Stimulated activated CD8-positive, alpha-beta memory T cell treated with anti-CD3 and anti-CD28 coated beads, Interleukin-15, amount 100 ng/mL, for 1 hour (primary cell): ENCODE data around the gene PLCG1.

Experiments used
- DNase-seq: peaks from one replicate; pipeline ENCODE4 v3.0.0-alpha.2; 2020; ENCODE audit warnings: low read depth

PLCG1 gene

DNA sequence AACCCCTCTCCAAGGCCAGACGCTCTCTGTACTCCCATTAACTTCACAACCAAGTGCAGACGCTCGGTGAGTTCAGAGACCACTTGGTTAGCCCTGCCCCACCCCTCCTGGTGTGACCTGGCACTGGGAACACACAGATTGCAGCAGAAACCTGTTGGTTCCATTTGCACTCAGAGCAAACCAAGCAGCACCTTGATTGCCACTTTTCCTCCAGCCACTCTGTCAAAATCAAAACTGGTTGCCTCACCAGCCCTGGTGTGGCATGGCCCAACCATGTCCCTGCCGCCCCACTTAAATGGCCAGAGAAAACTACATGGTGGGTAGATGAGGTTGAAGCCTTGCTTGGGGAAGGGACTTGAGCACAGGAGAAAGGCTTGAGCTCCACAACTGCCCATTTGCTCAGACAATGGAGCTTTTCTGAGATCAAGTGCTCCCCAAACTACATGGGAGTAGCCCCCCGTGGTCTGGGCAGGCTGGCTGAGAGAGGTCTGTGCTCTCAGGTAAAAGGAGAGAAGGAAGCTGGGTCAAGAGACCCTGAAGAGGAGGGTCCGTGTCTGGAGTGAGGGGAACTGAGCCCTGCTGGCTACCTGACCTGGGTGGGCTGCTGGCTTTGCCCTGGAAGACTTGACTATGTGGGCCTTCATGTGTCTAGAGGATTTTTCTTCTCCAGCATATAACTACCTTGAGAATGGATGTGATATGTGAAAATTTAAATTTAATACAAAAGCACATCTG lies 43.4 kb downstream of the PLCG1 start:
- no peak for DNase-seq

- no peak for DNase-seq
Measured at GRCh38 chr20:41181567-41181966, 44.2 kb downstream of the PLCG1 start.

DNA sequence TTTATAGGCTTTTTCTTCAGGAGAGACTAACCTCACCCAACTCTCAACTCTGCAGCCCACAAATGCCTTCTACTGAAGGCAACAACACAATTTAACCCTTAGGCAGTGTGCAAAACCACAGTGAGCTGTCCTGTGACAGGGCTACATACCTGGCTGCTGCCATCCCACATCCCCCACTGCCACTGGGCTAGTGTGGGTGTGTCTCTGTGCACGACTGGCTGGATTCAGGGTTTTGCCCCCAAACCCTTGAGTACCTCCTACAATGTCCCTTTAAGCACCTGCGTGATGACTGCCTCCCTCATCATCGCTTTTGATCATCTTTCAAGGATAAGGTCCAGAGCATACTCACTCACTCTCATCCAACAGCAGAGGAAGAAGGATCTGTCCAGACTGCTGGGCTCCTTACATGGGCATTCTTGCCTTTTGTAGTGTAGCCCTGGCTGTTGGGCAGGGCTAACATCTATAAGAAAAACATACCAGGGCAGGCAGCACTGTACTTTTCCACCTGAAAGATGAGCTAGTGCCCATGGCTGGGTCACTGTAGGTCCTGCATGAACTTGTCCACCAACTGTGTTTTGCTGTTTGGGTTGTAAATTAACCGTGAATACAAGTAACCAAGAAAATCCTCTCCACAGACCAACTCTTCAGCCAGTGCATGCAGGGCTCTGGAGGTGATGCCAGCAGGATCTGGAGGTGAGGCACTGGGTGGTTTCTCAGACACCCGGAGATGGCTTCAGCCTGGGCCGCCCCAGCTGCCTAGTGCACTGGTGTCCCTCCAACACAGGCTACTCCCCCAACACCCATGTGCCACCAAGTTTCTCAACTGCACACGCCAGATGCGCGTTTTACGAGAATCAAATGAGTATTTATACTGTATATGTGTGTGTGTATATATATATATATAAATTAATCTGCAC lies 45.2 kb downstream of the PLCG1 start:
- DNase-seq = no peak

DNA sequence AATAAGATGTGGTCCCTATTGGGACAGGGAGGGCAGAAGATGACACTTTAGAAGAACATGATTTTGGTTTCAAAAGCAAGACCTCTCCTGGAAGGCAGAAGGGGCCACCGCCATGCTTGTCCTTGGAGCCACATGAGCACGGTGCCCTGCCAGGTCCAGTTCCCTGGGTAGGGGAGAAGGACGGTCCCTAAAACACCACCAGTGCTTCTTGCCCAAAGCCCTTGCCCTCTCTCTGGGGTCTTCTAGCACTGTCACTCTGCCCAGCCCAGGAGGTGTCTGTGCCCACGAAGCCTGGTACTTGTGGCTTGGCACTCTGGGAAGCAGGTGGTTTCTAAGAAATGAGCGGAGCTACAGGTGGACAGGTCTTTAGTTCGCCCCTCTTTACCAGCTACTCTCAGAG lies 46.0 kb downstream of the PLCG1 start:
- DNase-seq = no peak

- no peak for DNase-seq
Measured at GRCh38 chr20:41183831-41184230, 46.5 kb downstream of the PLCG1 start.

DNA sequence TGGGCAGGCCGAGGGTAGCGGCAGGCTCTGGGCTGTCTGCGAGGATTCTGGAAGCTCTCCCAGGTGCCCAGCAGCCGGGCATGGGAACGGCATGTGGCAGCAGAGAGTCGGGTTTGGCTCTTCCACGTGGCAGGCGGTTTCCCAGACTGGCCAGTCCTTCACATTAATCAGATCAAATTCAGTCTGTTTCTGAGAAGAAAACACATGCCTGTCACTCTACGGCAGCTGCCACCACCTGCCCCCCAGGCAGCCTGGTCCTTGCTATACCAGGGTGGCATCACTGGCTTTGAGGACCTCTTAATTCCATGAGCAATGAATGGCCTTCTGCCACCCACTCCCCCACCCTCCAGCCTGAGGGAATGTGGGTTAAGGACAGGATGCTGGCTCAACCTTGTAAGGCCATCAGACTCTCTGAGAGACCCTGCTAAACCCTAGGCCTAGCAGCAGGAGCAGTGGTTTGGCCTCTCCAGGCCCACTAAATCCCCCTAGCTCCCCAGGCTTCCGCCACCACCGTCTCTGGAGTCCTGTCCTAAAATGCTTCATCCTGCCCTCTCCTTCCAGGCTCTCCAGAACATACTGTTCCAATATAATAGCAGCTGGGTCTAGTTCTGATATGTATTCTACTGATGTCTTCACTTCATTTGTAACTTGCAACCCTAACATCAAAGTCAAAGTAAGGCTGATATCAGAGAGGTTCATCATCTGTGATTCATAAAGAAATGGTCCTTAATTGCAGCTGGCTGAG lies 47.8 kb downstream of the PLCG1 start:
- DNase-seq = no peak

GRCh38 chr20:41187668-41188067 lies 50.3 kb downstream of the PLCG1 start:
- DNase-seq = no peak

GRCh38 chr20:41191562-41192500 lies 54.5 kb downstream of the PLCG1 start:
- no peak for DNase-seq

GRCh38 chr20:41192575-41192974 lies 55.2 kb downstream of the PLCG1 start:
- no peak for DNase-seq

GRCh38 chr20:41196653-41197225 lies 59.4 kb downstream of the PLCG1 start:
- no peak for DNase-seq

- DNase-seq = no peak
Measured at GRCh38 chr20:41198443-41198842, 61.1 kb downstream of the PLCG1 start.

DNA sequence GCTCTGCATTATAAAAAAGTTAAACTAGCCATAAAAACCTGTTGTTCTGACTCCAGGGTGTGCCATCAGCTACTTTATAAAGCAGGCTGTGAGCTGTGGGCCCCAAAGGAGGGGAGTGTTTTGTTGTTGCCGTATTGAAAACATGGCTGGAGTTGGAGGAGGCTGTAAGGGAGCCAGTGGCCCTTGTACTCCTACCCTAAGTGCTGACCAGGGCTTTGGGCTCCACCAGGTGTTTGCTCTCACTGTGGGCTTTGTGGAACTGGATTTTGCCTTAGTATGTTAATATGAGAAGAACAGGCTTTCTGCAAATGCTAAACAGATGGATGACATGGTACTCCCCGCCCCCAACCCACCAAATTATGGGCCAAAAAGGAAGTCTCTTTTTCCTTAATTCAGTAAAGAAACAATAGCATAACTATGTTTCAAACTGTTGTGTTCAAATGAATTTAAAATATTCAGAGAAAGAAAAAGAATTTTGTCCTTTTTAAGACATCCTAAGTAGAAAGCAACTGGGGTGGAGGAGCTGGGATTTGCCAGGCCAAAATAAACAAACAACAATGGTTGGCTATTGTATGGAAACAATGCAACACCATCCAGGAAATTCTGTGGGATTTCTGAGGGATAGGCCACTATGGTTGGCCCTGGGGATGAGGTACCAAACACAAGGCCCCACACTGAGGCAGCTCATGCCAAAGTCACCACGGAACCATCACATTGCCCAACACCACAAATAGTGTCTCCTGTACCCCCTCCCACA lies 63.3 kb downstream of the PLCG1 start:
- no peak for DNase-seq

DNA sequence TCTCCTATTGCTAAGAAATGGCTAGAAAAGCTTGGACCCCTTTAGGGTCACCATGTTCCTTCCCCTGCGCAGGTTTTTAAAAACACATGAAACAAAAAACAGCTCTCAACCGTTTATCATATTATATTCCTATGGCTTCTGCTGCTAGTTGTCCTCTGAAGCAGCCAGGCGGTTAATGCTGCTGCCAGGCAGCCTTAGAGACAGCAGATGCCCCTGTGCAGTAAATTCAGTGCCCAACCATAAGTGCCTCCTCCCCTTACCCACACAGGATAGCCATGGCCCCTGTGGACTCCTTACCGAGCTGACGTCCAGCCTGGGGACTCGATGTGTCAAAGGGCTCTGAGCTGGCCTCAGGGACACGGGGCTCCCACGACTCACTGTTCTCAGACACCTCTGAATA lies 64.4 kb downstream of the PLCG1 start:
- DNase-seq = no peak

DNA sequence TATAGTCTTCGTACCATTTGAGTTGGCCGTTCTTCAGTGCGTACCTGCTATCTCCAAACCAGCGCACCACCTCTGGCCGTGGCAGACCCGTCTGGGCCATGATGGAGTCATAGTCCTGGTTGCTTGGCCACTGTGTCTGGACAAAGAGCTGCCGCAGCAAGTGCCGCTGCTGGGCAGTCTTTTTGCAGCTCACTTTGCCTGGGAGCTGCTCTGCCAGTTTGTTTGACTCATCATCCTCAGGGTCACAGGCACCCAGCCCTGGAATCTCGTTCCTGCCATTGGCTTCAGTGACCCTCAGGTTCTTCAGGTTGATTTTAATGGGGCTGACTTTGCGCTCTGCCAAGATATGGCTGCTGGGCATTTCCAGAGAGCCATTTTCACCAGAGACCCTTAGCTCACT lies 65.1 kb downstream of the PLCG1 start:
- no peak for DNase-seq

DNA sequence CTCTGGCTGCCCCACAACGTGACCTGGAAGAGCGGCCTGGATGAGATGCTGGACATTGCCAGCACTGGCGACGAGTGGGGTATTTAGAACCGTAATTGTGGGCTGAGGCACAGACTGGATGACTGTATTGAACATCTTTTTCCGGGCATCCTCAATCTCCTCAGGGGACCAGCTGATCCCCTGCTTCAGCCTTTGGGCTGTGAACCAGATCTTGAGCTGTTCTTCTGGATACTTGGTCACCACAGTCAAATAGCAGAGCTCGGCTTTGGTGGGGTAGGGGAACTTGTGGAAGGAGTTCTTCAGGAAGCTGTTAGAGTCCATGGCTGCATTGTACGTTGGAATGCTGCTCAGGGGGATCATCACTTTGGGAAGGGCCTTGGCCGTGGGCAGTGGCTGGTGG lies 66.3 kb downstream of the PLCG1 start:
- DNase-seq = no peak

GRCh38 chr20:41204304-41205265 lies 67.2 kb downstream of the PLCG1 start:
- DNase-seq = no peak

DNA sequence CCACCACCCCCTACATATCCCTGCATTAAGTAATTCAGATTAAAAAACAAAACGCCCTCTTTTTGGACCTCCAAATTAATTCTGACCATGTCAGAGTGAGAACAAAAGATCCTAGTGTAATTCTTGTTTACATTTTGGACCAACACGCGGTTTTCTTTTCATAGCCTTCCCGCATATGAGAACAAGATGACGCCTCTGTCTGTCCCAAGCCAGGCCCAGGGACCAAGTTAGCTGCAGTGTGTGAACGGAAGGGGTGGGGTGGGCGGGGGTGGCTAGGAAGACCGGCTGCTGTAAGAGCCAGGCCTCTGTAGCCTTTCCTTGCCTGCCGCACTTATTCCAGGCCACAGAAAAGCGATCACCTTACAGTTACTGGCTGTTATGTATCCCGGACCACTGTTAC lies 68.0 kb downstream of the PLCG1 start:
- DNase-seq = no peak

DNA sequence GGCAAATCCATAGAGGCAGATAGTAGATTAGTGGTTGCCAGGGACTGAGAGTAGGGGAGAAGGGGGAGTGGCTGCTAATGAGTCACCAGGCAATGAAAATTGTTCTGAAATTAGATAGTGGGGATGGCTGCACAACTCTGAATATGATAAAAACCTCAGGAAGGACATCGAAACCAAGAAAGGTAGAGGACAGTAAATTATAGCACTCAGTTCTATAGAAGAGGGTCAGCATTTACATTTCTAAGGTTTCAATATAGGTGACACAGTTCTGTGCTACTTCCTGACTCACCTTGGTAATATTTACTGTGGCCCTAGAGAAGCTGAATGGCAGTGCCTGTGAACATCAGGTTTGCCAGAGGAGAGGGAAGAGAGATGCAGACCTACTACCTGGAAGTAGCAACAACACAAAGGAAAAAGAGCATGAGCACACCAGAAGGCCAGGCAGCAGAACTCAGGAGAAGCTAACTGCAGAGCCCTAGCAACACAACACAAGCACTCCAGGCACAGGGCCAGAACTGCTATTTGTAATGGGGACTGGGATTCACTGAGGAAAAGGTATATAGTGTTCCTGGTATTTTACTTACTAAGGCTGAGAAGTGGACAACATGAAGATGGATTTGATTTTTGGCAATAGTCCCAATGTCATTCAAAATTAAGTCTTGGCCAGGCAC lies 75.9 kb downstream of the PLCG1 start:
- no peak for DNase-seq

DNA sequence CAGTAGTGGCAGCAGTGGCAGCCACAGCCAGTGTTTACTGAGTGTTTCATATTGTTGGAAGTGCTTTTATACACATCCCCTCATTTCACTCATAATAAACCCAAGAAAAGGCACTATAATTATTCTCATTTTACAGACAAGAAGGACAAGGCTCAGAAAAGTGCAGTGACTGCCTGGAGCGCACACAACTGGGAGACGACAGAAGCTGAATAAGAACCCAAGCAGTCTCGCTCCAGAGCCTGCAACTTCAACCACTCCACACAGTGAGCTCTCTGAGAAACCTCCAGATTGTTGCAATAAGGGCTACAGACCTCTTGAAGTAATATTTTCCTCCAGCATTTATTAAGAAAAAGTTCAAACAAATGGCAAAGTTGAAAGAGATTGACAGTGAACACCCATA lies 76.9 kb downstream of the PLCG1 start:
- DNase-seq = no peak
